ENCODE data around the gene NDUFA13.

GRCh38 chr19:19501798-19502197 lies 14.2 kb upstream of the NDUFA13 start:
- TF ChIP-seq, protein P1, sequence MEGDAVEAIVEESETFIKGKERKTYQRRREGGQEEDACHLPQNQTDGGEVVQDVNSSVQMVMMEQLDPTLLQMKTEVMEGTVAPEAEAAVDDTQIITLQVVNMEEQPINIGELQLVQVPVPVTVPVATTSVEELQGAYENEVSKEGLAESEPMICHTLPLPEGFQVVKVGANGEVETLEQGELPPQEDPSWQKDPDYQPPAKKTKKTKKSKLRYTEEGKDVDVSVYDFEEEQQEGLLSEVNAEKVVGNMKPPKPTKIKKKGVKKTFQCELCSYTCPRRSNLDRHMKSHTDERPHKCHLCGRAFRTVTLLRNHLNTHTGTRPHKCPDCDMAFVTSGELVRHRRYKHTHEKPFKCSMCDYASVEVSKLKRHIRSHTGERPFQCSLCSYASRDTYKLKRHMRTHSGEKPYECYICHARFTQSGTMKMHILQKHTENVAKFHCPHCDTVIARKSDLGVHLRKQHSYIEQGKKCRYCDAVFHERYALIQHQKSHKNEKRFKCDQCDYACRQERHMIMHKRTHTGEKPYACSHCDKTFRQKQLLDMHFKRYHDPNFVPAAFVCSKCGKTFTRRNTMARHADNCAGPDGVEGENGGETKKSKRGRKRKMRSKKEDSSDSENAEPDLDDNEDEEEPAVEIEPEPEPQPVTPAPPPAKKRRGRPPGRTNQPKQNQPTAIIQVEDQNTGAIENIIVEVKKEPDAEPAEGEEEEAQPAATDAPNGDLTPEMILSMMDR (conservative IDR thresholded peaks at IDR 0.05 in 1 of 2, IDR thresholded peaks at IDR 0.05 in 1 of 2; ENCODE audit: extremely low read depth in 1 of 2, insufficient read depth in 1 of 2, low read depth in 1 of 2, low read length in 2 of 2), result no peak
- TF ChIP-seq EZH2 (IDR thresholded peaks at IDR 0.05; ENCODE audit: borderline replicate concordance, low read length), result no peak
